Gastrocnemius medialis (tissue), 4 donors: ENCODE results near the gene MBD5. TPM values are rescaled to one million over a fixed set of nuclear protein-coding genes. Genes with fewer than 3 reads are reported as not detected.

Experiments
- ATAC-seq, 2 donors: fragments of 150-250 bp; one replicate each; pipeline ENCODE4 v1.9.1; 2016
- DNase-seq, 2 donors: peaks; one replicate each; pipeline ENCODE4 v3.0.0-alpha.2; 2019
- H3K27ac ChIP-seq, 4 donors: fragments of 200-600 bp; sonication (generic); 1 replicate in 1 of 4; 2 replicates in 3 of 4; pipeline ENCODE4 v1.5.1; 2016 to 2018; ENCODE audit warnings: mild to moderate bottlenecking in 2 of 4, moderate library complexity in 1 of 4
- H3K27me3 ChIP-seq, 3 donors: fragments of 200-600 bp; sonication (generic) in 2 of 3; 1 replicate in 1 of 3; 2 replicates in 2 of 3; pipeline versions ENCODE4 v1.5.1 to v1.6.0; 2016 to 2019; ENCODE audit warnings: mild to moderate bottlenecking in 1 of 3, moderate library complexity in 1 of 3
- H3K36me3 ChIP-seq, 2 donors: fragments of 200-600 bp; sonication (generic) in 1 of 2; one replicate each; pipeline ENCODE4 v1.5.1; 2017 to 2018
- H3K4me1 ChIP-seq, 2 donors: fragments of 200-600 bp; sonication (generic) in 1 of 2; one replicate each; pipeline ENCODE4 v1.5.1; 2016 to 2017; ENCODE audit warnings: mild to moderate bottlenecking in 2 of 2
- H3K4me3 ChIP-seq, 4 donors: fragments of 200-600 bp; sonication (generic) in 3 of 4; 1 replicate in 1 of 4; 2 replicates in 3 of 4; pipeline ENCODE4 v1.5.1; 2016 to 2019; ENCODE audit warnings: mild to moderate bottlenecking in 2 of 4
- H3K9me3 ChIP-seq, 3 donors: fragments of 200-600 bp; sonication (generic) in 2 of 3; 1 replicate in 1 of 3; 2 replicates in 2 of 3; pipeline ENCODE4 v1.5.1; 2016 to 2019
- POLR2A ChIP-seq, 2 donors: fragments of 450-650 bp; IDR thresholded peaks; one replicate each; pipeline ENCODE4 v1.6.1; 2017; ENCODE audit warnings: antibody characterized with exemption in 2 of 2, mild to moderate bottlenecking in 2 of 2, moderate library complexity in 2 of 2
- in situ Hi-C, 4 donors: fragments of 200-750 bp; cut with MboI; loops; one replicate each; pipeline versions ENCODE4 v1.15.0 to v1.8.0; 2017; ENCODE audit warnings: low sequenced_read_pairs in 4 of 4
- intact Hi-C: fragments of 100-400 bp; cut with DNase I; formaldehyde crosslinking; loops from one replicate; pipeline ENCODE4 v1.15.1; 2023; ENCODE audit warnings: low total_unique reads
- total RNA-seq, 4 donors: library from RNA; depleted of rRNA; stranded (reverse); fragments of >200 nt; gene quantifications; one replicate each; pipeline versions ENCODE4 v1.1.0 to v1.2.3, GENCODE V29; 2016
- TF ChIP-seq, protein P1 (sequence below), 5 experiments: fragments of 450-650 bp in 3 of 5; fragments of 200-600 bp in 2 of 5; sonication (generic) in 2 of 5; IDR thresholded peaks in 4 of 5; conservative IDR thresholded peaks in 1 of 5; 1 replicate in 4 of 5; 2 replicates in 1 of 5; pipeline ENCODE4 v1.5.1; 2016 to 2019; ENCODE audit warnings: antibody characterized with exemption in 5 of 5, mild to moderate bottlenecking in 3 of 5, moderate library complexity in 3 of 5

Gene MBD5
- total RNA-seq, 4 donors from 2014 or later: 15.2 to 27.2 (median 15.5) TPM

DNA sequence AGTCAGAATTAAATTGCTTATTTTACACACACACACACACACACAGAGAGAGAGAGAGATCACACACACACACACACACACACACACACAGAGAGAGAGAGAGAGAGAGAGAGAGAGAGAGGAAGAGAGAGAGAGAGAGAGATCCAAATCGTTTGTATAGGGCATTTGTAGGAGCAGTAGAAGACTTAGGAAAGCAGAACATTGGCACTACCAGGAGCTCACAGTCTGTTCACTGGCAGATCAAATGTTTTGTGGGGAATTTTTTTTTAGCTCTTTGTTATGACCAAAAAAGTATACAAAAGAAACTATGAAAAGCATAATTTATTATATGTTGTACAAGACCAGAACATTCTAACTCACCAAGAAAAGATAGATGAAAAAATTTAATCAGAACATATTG is 81.8 kb downstream of the MBD5 start:
- in situ Hi-C loops: no loop called here
- peaks cover 0 to 4% of the 10 kb centered on the region in 2 donors for H3K4me1 ChIP-seq
- DNase-seq (no peak), ATAC-seq (no peak)
- intact Hi-C loops: no loop called here
- H3K27me3 ChIP-seq: no peaks in the 10 kb centered on the region
- no peak overlapping the region for H3K27ac ChIP-seq
- H3K36me3 ChIP-seq: no peaks in the 10 kb centered on the region
- no peak for TF ChIP-seq POLR2A (IDR thresholded peaks at IDR 0.05)
- TF ChIP-seq, protein P1, sequence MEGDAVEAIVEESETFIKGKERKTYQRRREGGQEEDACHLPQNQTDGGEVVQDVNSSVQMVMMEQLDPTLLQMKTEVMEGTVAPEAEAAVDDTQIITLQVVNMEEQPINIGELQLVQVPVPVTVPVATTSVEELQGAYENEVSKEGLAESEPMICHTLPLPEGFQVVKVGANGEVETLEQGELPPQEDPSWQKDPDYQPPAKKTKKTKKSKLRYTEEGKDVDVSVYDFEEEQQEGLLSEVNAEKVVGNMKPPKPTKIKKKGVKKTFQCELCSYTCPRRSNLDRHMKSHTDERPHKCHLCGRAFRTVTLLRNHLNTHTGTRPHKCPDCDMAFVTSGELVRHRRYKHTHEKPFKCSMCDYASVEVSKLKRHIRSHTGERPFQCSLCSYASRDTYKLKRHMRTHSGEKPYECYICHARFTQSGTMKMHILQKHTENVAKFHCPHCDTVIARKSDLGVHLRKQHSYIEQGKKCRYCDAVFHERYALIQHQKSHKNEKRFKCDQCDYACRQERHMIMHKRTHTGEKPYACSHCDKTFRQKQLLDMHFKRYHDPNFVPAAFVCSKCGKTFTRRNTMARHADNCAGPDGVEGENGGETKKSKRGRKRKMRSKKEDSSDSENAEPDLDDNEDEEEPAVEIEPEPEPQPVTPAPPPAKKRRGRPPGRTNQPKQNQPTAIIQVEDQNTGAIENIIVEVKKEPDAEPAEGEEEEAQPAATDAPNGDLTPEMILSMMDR (IDR thresholded peaks at IDR 0.05 in 4 of 5, conservative IDR thresholded peaks at IDR 0.05 in 1 of 5): no peak
- no peak overlapping the region for H3K4me3 ChIP-seq
- no peaks in the 10 kb centered on the region for H3K9me3 ChIP-seq

DNA sequence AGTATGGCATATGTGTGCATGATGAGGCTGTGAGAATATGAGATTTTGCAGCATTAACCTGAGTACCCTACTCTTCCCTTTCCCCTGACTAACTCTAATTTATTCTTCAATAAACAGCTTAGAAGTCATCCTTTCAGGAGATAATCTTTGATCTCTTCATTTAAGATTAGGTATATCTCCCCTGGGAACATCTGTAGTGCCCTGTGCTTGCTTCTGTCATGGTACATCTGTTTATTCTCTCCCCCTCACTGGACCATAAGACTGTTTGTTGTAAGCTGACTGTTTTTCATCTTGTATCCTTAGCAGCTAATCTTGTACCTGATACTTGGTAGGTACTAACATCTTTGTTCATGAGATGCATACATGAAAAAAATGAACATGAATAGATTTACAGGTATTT is 83.1 kb downstream of the MBD5 start:
- Histone ChIP-seq H3K27me3 (no peaks in the 10 kb centered on the region), H3K27ac (no peak overlapping the region), H3K4me3 (no peak overlapping the region), H3K36me3 (no peaks in the 10 kb centered on the region), H3K9me3 (no peaks in the 10 kb centered on the region), H3K4me1 (peaks cover 0 to 4% of the 10 kb centered on the region in 2 donors)
- no peak for ATAC-seq
- DNase-seq: no peak
- in situ Hi-C loops (no loop called here), intact Hi-C loops (no loop called here)
- TF ChIP-seq POLR2A (IDR thresholded peaks at IDR 0.05): no peak
- TF ChIP-seq, protein P1 (IDR thresholded peaks at IDR 0.05 in 4 of 5, conservative IDR thresholded peaks at IDR 0.05 in 1 of 5): no peak

DNA sequence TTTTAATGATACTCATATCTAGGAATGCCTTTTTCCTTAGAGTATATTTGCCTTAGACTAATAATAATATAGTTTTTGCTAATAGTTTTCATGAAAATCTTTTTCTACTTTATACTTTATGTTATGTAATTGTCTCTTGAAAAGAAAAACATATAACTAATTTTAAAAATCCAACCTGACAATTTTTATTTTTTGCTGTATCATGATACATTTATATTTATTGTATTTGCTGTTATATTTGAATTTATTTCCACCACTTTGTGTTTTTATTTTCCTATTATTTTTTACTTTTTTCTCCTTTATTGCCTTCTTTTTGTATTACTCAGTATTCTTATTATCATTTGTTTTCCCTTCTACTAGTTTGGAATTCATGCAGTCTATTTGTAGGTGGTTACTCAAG is 85.4 kb downstream of the MBD5 start:
- H3K4me1 ChIP-seq: peaks cover 0 to 4% of the 10 kb centered on the region in 2 donors
- H3K36me3 ChIP-seq: no peaks in the 10 kb centered on the region
- in situ Hi-C loops (no loop called here), intact Hi-C loops (no loop called here)
- TF ChIP-seq, protein P1 (IDR thresholded peaks at IDR 0.05 in 4 of 5, conservative IDR thresholded peaks at IDR 0.05 in 1 of 5): no peak
- DNase-seq (no peak), ATAC-seq (no peak)
- H3K27ac ChIP-seq: no peak overlapping the region
- H3K9me3 ChIP-seq: no peaks in the 10 kb centered on the region
- H3K4me3 ChIP-seq: no peak overlapping the region
- H3K27me3 ChIP-seq: no peaks in the 10 kb centered on the region

DNA sequence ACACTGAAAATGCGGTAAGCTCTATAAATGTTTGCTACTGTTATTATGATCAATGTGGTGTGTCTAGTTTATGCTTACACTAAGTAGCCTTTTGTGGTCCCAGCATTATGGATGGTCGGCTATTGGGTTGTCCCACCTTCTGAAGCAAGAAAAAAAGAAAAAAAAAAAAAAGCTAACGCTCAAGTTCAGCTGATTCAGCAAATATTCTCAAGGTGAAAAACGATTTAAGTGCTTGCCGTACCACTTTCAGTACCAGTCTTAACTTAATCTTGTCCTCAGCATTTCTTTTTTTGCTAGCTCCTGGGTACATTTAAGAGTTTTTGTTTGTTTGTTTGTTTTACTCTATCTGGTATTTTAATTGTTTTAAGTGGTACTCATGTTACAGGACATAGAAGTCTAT is 87.5 kb downstream of the MBD5 start:
- Histone ChIP-seq H3K27ac (no peak overlapping the region), H3K4me1 (peaks cover 0 to 4% of the 10 kb centered on the region in 2 donors), H3K9me3 (no peaks in the 10 kb centered on the region), H3K4me3 (no peak overlapping the region), H3K36me3 (no peaks in the 10 kb centered on the region), H3K27me3 (no peaks in the 10 kb centered on the region)
- DNase-seq (no peak), ATAC-seq (no peak)
- intact Hi-C loops: no loop called here
- in situ Hi-C loops: no loop called here
- TF ChIP-seq, protein P1 (IDR thresholded peaks at IDR 0.05 in 4 of 5, conservative IDR thresholded peaks at IDR 0.05 in 1 of 5): no peak
- no peak for TF ChIP-seq POLR2A (IDR thresholded peaks at IDR 0.05)

DNA sequence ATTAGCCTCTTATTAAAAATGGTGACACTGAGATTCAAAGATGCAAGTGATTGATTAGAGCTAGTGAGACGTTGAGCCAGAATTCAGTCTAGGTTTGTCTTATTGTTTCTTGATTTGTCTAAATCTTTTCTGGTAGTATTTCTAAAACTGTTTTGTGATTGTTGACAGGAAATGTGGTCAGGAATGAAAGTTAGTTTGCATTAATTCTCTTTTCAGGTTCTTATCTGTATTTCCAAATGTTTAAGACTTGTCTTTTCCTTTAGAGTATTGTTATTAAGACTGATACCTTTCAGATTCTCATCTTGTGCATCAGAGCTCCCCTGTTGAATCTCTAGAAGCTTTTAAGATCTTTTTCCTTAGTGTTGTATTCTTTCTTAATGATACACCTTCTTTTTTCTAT is 89.3 kb downstream of the MBD5 start:
- H3K4me1 ChIP-seq: peaks cover 0 to 4% of the 10 kb centered on the region in 2 donors
- no peak for TF ChIP-seq POLR2A (IDR thresholded peaks at IDR 0.05)
- TF ChIP-seq, protein P1 (IDR thresholded peaks at IDR 0.05 in 4 of 5, conservative IDR thresholded peaks at IDR 0.05 in 1 of 5): no peak
- no peak overlapping the region for H3K27ac ChIP-seq
- in situ Hi-C loops (no loop called here), intact Hi-C loops (no loop called here)
- ATAC-seq: no peak
- no peak overlapping the region for H3K4me3 ChIP-seq
- DNase-seq: no peak
- no peaks in the 10 kb centered on the region for H3K36me3 ChIP-seq
- H3K9me3 ChIP-seq: no peaks in the 10 kb centered on the region
- no peaks in the 10 kb centered on the region for H3K27me3 ChIP-seq
